ENCODE results near the gene ADGRL1. TPM values are rescaled to one million over a fixed set of nuclear protein-coding genes. Genes with fewer than 3 reads are reported as not detected.
A peak's percentile ranks its signal among the peaks of the same experiment; 100 is the strongest.

Gene ADGRL1
- total RNA-seq, 6 experiments from 2014 or later, result 0.46 to 4.6 (median 1.3) TPM

DNA sequence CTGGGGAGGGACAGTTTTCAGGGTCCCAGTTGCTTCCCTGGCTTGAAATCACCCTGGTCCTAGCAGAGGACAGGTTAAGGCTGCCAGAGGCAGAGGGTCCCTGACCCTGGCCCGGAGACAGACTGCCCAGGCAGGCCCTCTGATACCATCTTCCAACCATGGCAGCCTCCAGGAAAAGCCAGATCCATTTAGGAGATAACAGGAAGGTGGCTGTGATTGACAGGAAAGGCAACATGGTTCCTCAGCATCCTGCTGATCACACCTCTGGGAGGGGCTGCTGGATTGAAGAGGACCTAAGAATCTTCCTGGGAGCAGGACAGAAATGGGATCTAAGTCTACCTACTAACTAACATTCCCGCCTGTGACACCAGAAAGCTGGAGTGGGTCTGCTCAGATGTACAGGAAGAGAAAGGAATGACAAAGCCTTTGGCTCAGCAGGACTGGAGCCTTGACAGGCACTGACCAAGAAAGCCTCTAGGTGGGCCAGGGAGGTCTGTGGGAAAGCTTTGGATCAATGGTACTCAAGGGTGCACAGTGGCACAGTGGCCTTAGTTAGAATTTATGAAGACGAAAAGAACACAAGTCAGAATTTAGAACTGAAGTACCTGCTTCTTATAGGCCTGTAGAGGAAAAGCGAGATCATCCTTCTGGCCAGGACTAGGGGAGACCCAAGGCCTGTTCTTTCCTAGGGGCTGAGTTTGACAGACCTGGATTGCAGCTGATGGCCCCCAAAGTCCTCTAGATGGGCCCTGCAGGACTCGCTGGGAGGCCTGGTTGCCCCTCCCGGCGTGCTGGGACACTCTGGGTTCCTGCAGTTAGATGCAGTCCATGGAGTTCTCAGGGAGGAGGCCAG is 86.1 kb downstream of the ADGRL1 start:
- no peak for TF ChIP-seq POLR2A (IDR thresholded peaks at IDR 0.05)
- TF ChIP-seq, protein P1, sequence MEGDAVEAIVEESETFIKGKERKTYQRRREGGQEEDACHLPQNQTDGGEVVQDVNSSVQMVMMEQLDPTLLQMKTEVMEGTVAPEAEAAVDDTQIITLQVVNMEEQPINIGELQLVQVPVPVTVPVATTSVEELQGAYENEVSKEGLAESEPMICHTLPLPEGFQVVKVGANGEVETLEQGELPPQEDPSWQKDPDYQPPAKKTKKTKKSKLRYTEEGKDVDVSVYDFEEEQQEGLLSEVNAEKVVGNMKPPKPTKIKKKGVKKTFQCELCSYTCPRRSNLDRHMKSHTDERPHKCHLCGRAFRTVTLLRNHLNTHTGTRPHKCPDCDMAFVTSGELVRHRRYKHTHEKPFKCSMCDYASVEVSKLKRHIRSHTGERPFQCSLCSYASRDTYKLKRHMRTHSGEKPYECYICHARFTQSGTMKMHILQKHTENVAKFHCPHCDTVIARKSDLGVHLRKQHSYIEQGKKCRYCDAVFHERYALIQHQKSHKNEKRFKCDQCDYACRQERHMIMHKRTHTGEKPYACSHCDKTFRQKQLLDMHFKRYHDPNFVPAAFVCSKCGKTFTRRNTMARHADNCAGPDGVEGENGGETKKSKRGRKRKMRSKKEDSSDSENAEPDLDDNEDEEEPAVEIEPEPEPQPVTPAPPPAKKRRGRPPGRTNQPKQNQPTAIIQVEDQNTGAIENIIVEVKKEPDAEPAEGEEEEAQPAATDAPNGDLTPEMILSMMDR (IDR thresholded peaks at IDR 0.05), result no peak
- no peak for DNase-seq
- intact Hi-C loops (cut with DNase I), result no loop called here
- Histone ChIP-seq H3K36me3 (no peaks in the 10 kb centered on the region), H3K9me3 (no peaks in the 10 kb centered on the region), H3K4me1 (peaks cover 0 to 30% (median 14%) of the 10 kb centered on the region in 4 donors), H3K27me3 (no peaks in the 10 kb centered on the region), H3K4me3 (no peak overlapping the region), H3K27ac (peak overlapping the region; percentile 94 to 98 (median 98))
- no peak for ATAC-seq
- no CpG with 5 or more reads among the region's 7 CpGs for WGBS (ENCODE audit: insufficient coverage, low coverage, low lambda C conversion rate, missing lambda C conversion rate)

DNA sequence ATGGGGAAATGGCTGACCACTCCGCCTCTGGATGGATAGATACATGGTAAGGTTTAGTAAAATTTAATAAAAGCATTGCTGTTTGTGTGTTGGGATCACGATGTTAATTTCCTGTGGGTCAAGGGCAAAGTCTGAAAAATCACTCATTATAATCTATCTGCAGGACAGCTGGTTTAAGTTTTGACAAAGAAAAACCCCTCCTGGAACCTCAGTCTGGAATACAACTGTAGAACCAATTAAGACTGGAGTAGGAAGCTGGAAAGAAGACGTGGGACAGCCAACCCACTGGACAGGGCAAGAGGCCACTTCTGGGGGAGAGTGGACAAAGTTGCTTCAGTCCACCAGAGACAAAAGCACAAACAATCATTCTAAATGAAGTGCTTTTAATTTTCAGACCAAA is 86.8 kb downstream of the ADGRL1 start:
- intact Hi-C loops (cut with DNase I), result no loop called here
- DNase-seq (no peak), ATAC-seq (no peak)
- Histone ChIP-seq H3K27me3 (no peaks in the 10 kb centered on the region), H3K36me3 (no peaks in the 10 kb centered on the region), H3K4me3 (peak overlapping the region in 2 of 3 donors; percentile 39 to 54), H3K9me3 (no peaks in the 10 kb centered on the region), H3K27ac (peak overlapping the region; percentile 94 to 98 (median 98)), H3K4me1 (peaks cover 0 to 37% (median 14%) of the 10 kb centered on the region in 4 donors)
- no peak for TF ChIP-seq POLR2A (IDR thresholded peaks at IDR 0.05)
- TF ChIP-seq, protein P1 (IDR thresholded peaks at IDR 0.05), result no peak
- WGBS (ENCODE audit: insufficient coverage, low coverage, low lambda C conversion rate, missing lambda C conversion rate), result 12% methylated on average over 3 of the region's 3 CpGs

DNA sequence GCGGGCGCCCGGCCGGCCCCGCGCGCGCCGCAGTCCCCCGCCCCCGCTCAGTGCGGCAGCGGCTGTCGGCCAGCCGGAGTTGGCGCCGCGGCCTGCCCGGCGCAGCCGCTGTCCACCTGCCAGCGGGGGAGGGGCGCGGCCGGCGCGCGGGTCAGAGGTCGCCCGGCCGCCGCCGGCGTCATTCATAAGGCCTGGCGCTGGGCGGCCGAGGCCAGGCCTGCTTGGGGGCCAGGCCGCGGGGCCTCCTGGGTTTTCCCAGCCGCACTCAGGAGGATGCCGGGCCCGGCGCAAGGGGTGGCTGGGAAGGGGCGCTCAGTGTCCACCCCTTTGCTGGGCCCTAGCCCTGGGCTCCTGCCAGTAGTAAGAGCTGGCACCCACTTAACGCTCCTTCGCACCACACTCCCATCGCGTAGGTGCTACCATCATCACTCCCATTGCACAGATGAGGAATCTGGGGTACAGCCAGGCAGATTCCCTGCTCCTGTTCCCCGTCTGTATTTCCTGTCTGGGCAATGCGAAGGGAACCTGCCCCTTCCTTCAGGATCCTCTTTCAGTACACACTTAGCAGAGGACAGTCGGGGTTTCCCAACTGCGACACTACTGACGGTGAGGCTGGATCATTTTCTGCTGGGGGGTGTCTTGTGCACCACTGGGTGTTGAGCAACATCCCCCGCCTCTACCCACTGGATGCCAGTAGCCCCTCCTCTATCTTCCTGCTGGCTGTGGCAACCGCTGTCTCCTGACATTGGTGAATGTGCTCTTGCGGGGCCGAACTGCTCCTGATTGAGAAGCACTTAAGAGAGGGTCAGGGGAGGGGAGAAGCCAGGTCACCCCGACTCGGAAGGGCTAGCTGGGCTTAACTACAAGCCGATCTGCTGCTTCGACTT is 87.6 kb downstream of the ADGRL1 start:
- Histone ChIP-seq H3K27ac (peak overlapping the region; percentile 94 to 98 (median 98)), H3K9me3 (no peaks in the 10 kb centered on the region), H3K27me3 (no peaks in the 10 kb centered on the region), H3K36me3 (no peaks in the 10 kb centered on the region), H3K4me3 (peak overlapping the region; percentile 39 to 54 (median 39)), H3K4me1 (peaks cover 0 to 43% (median 18%) of the 10 kb centered on the region in 4 donors)
- intact Hi-C loops (cut with DNase I), result no loop called here
- peak; percentile 85 to 90 (median 86) for DNase-seq
- peak; percentile 54 to 66 (median 60) for ATAC-seq
- TF ChIP-seq, protein P1 (IDR thresholded peaks at IDR 0.05), result no peak
- peak; percentile 74 for TF ChIP-seq POLR2A (IDR thresholded peaks at IDR 0.05)
- WGBS (ENCODE audit: insufficient coverage, low coverage, low lambda C conversion rate, missing lambda C conversion rate), result 0% methylated on average over 10 of the region's 61 CpGs

DNA sequence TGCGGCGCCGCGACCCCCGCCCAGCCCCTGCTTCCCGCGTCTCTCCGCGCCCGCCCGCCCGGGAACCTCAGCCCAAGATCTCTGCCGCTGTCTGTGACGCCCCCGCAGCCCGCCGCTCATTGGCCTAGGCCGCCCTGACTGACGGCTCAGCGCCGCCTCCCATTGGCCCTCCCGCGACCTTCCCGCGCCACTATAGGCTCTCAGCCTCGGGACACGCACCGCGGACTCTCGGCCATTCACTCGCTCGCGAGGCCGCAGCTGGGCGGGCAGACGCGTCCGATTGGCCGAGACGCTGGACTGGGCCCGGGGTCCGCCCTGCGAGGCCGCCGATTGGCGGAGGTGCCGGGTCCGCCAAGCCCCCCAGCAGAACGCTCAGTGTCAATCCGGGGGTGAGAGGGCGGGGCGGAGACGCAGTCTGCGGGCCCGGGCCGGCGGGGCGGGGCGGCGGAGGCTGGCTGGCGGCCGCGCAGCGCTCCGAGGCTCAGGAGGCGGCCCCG is 88.3 kb downstream of the ADGRL1 start, which contains the start of gene PRKACA:
TSS of gene PRKACA (minus strand) at position 95 of the 497 bp plus-strand sequence. CDS start 215 bp downstream, outside the sequence.
- H3K4me3 ChIP-seq, result peak within 1 kb of the TSS; percentile 78 to 94 (median 78)
- WGBS (ENCODE audit: insufficient coverage, low coverage, low lambda C conversion rate, missing lambda C conversion rate), result no CpG with 5 or more reads among the region's 67 CpGs

More for the DNA sequence above, 88.3 kb downstream of the ADGRL1 start, which contains the start of gene PRKACA:
- H3K36me3 ChIP-seq, result no peaks in the 10 kb centered on the region
- ATAC-seq (peak; percentile 81 to 94 (median 85)), DNase-seq (peak; percentile 100)
- H3K27me3 ChIP-seq, result no peaks in the 10 kb centered on the region
- H3K9me3 ChIP-seq, result no peaks in the 10 kb centered on the region
- peaks cover 0 to 50% (median 22%) of the 10 kb centered on the region in 4 donors for H3K4me1 ChIP-seq
- intact Hi-C loops (cut with DNase I), result no loop called here
- peak within 1 kb of the TSS; percentile 94 to 98 (median 98) for H3K27ac ChIP-seq
- TF ChIP-seq, protein P1 (IDR thresholded peaks at IDR 0.05), result no peak
- no peak for TF ChIP-seq POLR2A (IDR thresholded peaks at IDR 0.05)

Data from right lobe of liver (tissue), 6 donors.